GM12892 (cell line): ENCODE data around the gene PLSCR5.

Experiments used
- POLR2A ChIP-seq: IDR thresholded peaks from 2 replicates; pipeline ENCODE4 v1.6.1; 2011; ENCODE audit warnings: low read depth, low read length, control low read depth
- POLR2AphosphoS5 ChIP-seq: IDR thresholded peaks from 2 replicates; pipeline ENCODE4 v1.6.1; 2011; ENCODE audit warnings: low read depth, low read length, control low read depth
- TAF1 ChIP-seq: IDR thresholded peaks from 2 replicates; pipeline ENCODE4 v1.6.1; 2011; ENCODE audit warnings: low read depth, mild to moderate bottlenecking, control low read depth, low read length, borderline replicate concordance

DNA sequence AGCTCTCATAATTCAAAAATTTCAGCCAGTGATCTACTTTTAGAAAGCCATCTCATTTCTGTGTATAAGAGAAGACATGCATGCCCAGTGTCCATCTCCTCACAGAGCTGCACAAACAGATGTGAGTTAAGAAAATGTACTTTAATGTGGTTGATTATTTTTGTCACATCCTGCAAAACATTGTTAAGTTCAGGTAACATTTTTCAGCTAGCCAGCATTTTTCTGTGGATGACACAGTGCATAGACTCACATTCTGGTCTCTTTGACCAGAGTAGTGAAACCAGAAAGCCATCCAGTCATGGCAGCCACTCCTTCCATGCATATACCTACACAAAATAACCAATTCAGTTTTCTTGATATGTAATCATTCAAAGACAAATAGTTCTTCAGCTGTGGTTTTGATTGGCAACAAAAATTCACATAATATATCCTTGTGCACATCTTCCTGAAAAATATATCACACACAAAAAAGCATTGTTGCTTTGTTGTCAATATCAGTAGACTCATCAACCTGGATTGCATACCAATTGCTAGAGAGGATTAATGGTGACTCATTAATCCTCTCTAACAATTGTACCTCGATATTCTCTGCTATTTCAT lies 58.7 kb downstream of the PLSCR5 start:
- TF ChIP-seq POLR2A (no peak), POLR2AphosphoS5 (no peak), TAF1 (no peak)
